Measurements from ENCODE around the gene QSOX2.

DNA sequence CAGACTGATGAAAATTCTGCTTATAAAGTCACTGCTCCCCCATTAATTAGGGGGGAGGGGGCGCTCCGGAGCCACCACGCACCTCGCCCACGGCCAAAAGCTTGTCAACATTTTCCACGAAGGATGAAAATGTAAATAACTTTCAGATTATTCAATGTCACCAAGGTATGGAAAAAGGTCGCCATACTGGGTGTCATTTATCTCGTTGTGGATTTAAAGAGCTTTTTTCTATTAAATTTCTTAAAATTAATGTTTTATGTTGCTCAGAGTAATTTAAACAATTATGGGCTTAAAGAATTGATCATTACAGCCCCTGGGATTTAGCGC is 53.7 kb downstream of the QSOX2 start:
- TF ChIP-seq, protein P1, sequence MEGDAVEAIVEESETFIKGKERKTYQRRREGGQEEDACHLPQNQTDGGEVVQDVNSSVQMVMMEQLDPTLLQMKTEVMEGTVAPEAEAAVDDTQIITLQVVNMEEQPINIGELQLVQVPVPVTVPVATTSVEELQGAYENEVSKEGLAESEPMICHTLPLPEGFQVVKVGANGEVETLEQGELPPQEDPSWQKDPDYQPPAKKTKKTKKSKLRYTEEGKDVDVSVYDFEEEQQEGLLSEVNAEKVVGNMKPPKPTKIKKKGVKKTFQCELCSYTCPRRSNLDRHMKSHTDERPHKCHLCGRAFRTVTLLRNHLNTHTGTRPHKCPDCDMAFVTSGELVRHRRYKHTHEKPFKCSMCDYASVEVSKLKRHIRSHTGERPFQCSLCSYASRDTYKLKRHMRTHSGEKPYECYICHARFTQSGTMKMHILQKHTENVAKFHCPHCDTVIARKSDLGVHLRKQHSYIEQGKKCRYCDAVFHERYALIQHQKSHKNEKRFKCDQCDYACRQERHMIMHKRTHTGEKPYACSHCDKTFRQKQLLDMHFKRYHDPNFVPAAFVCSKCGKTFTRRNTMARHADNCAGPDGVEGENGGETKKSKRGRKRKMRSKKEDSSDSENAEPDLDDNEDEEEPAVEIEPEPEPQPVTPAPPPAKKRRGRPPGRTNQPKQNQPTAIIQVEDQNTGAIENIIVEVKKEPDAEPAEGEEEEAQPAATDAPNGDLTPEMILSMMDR (conservative IDR thresholded peaks at IDR 0.05; ENCODE audit: low read length) = 0 out of 2 replicates have a peak, but pooled peaks have one; percentile 14
- TF ChIP-seq EZH2phosphoT487 (IDR thresholded peaks at IDR 0.05; ENCODE audit: borderline replicate concordance, low read depth, low read length) = no peak
